ENCODE measurements around the gene NUP88.

GRCh38 chr17:5364156-5364555 lies 55.3 kb downstream of the NUP88 start:
- TF ChIP-seq, protein P1, sequence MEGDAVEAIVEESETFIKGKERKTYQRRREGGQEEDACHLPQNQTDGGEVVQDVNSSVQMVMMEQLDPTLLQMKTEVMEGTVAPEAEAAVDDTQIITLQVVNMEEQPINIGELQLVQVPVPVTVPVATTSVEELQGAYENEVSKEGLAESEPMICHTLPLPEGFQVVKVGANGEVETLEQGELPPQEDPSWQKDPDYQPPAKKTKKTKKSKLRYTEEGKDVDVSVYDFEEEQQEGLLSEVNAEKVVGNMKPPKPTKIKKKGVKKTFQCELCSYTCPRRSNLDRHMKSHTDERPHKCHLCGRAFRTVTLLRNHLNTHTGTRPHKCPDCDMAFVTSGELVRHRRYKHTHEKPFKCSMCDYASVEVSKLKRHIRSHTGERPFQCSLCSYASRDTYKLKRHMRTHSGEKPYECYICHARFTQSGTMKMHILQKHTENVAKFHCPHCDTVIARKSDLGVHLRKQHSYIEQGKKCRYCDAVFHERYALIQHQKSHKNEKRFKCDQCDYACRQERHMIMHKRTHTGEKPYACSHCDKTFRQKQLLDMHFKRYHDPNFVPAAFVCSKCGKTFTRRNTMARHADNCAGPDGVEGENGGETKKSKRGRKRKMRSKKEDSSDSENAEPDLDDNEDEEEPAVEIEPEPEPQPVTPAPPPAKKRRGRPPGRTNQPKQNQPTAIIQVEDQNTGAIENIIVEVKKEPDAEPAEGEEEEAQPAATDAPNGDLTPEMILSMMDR (IDR thresholded peaks at IDR 0.05; ENCODE audit: low read depth, low read length, poor library complexity, severe bottlenecking), result no peak
- no peak for TF ChIP-seq EZH2phosphoT487 (IDR thresholded peaks at IDR 0.05; ENCODE audit: borderline replicate concordance, low read length)
